ENCODE measurements around the gene INPP4B.

Gene INPP4B

DNA sequence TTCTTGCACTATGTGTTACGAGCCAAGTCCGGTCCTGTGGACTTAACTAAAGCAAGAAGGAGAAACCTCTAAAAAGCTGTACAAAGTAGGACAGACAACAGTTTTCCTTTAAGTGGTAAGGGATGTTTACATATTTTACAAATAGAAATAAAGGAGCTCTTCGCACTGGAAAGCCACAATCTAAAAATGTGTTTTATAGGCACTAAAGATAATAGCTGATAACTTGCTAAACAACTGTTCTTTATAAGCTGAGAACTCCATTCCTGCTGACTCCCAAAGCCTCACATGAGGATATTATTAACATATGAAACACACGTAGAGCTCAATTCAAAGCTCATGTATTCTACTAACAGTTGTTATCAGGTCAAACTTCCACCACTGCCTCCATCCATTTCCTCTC, 519.9 kb downstream of the INPP4B start:
- DNase-seq: no peak

GRCh38 chr4:142324572-142324971, 521.5 kb downstream of the INPP4B start:
- DNase-seq: no peak

DNA sequence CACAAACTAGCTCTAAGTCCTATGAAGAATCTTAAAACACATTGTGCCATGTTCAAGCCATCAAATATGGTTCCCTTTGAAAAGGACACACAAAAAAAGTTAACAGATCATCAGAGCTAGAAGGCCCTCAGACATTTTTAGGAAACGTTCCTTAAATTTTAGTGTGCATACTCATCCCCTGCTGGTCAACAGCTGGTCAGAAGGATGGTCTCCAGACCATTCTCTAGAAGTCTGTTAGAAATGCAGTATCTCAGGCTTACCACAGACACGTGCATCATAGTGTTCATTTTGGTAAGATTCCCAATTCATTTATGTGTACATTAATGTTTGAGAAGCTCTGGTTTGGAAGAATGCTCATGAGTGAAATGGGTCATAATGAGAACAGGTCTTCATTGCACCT, 523.1 kb downstream of the INPP4B start:
- DNase-seq: no peak

GRCh38 chr4:142318280-142318679, 527.8 kb downstream of the INPP4B start:
- DNase-seq: no peak

DNA sequence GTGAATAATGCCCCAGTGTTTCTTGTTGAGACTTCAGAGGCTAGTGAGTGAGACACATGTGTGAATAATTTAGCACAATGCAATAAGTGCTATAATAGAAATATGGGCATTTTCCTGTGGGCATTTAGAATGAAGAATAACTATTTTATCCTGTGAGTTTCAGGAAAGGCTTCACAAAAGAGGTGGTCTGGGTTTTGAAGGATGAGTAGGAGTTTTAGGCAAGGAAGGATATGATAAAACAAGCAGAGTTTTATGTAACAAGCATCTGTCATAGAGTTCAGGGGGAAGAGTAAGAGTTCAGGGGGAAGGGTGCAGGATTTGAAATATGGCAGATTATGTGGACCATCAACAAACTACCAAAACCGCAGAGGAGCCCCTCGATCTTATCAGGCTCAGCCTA, 529.2 kb downstream of the INPP4B start:
- DNase-seq: no peak

GRCh38 chr4:142316025-142316424, 530.1 kb downstream of the INPP4B start:
- DNase-seq: no peak

- no peak for DNase-seq
Measured at GRCh38 chr4:142314686-142315085, 531.4 kb downstream of the INPP4B start.

DNA sequence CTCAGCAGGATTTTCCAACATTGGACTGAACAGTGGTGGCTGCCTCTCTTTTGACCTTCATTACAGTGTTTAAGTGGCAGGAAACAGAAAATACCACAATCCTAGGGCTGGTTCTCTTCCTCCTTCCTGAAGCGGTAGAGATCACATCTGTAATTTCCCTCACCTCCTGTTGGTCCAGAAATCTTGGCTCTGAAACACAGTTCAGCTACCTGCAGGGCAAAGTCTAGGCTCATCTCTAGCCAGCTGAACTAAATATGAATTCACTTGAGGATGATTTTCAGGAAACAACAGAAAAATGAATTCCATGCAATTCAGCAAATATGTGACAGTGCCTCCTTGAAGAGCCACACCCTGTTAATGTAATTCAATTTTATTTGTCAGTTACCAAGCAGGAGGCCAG, 531.9 kb downstream of the INPP4B start:
- DNase-seq: no peak

DNA sequence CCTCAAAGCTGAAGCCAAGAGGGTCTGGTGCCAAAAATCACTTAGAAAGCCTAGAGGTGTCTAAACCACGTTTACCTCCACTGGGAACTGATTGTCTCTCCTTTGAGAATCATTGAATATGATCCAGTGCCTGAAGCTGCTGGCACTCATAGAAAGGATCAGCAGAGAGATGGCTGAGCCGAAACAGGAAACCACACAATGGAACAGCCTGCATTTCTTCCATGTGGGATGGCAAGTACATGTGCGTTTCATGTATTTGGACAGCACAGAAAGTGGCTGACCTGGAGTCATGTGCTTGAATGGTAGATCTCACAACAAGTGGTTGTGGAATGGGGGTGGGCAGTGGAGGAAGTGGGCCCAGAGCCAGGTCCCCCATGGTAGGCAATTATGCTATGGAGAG, 533.7 kb downstream of the INPP4B start:
- no peak for DNase-seq

DNA sequence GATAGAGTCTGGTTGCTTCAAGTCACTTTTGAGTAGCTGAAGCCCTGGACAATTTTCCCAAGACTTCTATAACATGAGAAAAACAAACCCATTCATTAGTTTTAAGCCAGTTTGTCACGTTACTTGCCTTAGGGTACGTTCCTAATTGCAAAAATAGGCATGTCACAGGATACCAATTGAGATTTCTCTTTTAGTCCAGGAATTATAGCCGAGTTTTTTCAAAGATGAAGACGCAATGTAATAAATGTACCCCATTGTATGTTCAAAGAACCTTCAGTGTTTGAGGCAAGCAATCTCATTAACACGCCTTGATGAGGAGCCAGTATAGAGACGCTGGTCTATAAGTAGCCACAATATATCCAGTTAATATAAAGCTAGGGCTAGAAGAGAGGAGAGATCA, 534.2 kb downstream of the INPP4B start:
- DNase-seq: no peak

DNA sequence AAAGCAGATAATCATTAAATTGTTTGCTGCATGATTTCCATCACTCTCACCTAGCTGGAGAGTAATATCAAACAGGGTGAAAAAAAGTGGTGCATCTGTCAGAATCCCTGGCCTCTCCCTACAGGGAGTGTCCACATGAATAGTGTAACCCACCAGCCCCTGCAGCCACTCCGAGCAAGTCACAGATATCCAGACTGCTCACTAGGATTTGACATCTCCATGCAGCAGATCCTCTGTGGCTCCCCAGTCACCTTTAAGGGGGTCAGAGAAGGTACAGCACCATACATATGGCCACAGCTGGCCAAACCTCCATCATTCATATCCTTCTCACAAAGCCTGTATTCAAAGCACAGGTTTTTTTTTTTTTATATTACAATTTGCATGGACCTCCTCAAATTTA, 536.3 kb downstream of the INPP4B start:
- DNase-seq: no peak

GRCh38 chr4:142307857-142308256, 538.2 kb downstream of the INPP4B start:
- no peak for DNase-seq

DNA sequence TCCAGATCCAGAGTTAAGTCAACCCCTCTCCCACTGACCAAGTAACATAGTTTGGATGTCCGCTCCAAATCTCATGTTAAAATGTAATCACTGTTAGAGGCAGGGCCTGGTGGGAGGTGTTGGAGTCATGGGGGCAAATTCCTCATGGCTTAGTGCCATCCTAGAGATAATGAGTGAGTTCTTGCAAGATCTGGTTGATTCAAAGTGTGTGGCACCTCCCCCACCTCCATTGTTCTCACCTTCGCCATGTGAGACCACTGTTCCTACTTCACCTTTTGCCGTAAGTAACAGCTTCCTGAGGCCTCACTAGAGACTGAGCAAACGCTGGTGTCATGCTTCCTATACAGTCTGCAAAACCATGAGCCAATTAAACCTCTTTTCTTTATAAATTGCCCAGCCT, 548.8 kb downstream of the INPP4B start:
- no peak for DNase-seq

DNA sequence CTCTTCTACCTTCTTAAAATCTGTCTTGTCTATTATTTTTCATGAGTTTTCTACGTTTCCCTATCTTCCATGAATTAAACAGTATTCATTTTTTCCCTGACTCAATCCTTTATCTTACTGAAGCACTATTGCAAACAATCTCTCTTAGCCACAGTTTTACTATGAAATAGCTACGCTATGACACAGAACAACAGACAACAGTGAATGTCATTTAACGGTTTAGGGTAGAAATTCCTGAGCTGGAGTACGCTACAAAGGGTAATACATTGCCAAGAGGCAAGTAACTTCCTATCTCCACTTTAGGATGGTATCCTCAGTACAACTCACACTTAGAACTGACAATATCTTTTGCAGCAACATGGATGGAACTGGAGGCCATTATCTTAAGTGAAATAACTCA, 552.6 kb downstream of the INPP4B start:
- DNase-seq: no peak

GRCh38 chr4:142292231-142292630, 553.9 kb downstream of the INPP4B start:
- no peak for DNase-seq

- DNase-seq: no peak
Measured at GRCh38 chr4:142291299-142292050, 554.6 kb downstream of the INPP4B start.

- no peak for DNase-seq
Measured at GRCh38 chr4:142287371-142287770, 558.7 kb downstream of the INPP4B start.

DNA sequence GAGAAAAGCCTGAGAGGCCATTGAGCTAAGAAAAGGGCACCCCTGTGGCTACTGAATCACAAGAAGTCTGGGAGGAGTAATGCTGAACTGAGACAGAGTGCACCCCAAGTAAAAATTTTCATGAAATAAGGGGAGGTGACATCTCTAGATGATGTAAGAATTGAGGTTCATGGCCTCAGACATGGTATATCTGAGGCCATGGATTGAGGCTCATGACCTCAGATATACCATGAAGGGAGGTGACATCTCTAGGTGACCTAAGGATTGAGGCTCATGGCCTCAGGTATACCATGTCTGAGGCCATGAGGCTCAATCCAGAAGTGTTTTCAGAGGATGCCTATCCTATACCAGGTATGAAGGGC, 560.9 kb downstream of the INPP4B start:
- no peak for DNase-seq

DNA sequence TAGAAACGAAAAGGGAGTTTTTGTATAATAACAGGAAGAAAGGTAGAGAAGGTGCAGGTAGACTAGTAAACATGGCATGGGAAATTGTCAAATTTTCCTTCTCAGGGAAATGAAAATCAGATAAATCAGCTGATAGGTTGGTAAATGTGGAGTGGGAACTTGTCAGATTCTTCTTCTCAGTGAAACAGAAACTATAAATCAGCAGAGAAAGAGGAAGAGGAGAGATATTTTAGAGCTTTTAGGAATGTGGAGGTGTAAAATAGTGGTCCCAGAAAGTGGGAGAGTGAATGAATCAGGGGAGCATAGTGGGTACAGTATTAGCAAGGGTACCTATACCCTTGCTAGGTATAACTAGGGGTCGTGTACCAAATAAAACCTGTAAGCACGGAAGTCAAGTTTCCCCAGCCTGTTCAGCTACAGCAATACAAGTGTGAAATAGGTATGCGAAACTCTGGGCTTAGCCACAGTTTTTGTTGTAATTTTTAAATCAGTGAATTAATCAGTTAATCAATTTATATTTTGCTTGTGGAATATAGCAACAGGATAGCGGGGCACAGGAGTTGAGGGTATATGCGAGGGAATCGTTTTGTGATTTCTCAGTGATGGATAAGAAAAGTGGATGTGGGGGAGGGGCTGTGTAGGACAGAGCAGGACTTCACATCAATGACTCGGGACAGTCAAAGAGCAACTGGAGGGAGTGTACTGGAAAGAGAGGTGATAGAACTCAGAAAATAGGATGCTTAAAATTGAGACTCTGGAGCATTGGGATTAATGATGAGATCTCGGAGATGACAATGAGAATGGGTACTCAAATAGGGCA, 561.5 kb downstream of the INPP4B start:
- no peak for DNase-seq

DNA sequence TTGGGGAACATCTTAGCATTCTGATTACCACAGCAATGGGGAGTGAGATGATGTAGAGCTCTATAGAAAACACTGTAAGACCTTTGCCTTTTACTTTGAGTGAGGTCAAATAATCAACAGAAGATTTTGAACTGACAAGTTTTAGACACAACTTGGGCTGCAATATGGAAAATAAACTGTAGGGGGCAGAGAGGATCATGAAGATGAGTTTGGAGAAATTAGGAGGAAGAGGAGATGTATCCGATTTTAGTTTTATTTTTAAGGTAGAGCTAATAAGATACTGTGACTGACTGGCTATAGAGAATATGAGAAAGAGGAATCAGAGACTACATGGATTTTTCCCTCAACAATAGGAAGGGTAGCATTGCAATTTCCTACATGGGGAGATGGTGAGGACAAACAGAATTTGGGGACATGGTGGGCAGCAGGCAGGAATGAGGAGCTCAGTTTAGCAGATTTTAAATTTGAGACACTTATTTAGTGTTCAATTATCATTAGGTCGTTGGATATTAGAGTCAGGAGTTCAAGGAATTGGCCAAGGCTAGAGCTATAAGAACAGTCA, 563.1 kb downstream of the INPP4B start:
- no peak for DNase-seq

DNA sequence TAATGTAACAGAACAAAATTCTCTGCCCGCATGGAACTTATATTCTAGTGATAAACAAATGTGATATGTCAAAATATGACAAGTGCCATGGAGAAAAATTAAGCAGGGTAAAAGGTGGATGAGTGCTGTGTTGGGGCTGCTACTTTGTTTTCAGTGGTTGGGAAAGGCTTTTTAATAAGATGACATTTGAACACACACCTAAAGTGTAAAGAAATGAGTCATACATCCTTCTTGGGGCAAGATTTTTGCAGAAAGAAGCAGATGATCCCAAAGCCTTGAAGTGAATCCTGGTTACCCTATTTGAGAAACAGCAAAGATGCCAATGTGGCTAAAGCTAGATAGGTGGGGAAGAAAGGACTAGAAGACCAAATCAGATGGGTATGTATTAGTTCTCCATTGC, 564.1 kb downstream of the INPP4B start:
- no peak for DNase-seq

- DNase-seq: no peak
Measured at GRCh38 chr4:142278663-142279062, 567.4 kb downstream of the INPP4B start.

- no peak for DNase-seq
Measured at GRCh38 chr4:142278171-142278570, 567.9 kb downstream of the INPP4B start.

GRCh38 chr4:142274137-142274536, 572.0 kb downstream of the INPP4B start:
- DNase-seq: no peak
